ENCODE results near the gene PRKN.

Gene PRKN

DNA sequence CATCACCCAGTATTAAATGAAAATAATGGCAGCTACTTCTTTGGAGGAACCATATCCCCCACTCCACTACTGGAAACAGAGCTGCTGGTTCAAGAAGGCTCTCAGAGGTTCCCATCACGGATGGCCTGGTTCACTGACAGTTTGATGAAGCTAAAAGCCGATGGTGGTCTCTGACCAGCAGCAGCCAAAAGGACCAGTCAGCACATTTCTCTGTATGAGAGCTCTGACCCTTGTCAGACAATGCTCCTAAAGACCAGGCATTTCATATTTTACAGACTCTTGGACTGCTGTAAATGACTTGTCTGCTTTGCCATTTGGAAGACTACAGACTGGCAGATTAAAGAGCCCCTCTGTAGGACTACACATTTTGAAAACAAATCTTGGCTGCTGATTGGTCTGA, 16.6 kb downstream of the PRKN start:
- H3K27me3 ChIP-seq (ENCODE audit: insufficient read depth, low read depth, severe bottlenecking): no peaks in the 10 kb centered on the region
- H3K9me3 ChIP-seq (ENCODE audit: severe bottlenecking): no peaks in the 10 kb centered on the region
- TF ChIP-seq CTCF (IDR thresholded peaks at IDR 0.05; ENCODE audit: low read depth, low read length): no peak
- DNase-seq: no peak
- H3K27ac ChIP-seq: no peak overlapping the region
- H3K4me3 ChIP-seq (ENCODE audit: low read depth, low read length): no peak overlapping the region
- no peaks in the 10 kb centered on the region for H3K36me3 ChIP-seq

DNA sequence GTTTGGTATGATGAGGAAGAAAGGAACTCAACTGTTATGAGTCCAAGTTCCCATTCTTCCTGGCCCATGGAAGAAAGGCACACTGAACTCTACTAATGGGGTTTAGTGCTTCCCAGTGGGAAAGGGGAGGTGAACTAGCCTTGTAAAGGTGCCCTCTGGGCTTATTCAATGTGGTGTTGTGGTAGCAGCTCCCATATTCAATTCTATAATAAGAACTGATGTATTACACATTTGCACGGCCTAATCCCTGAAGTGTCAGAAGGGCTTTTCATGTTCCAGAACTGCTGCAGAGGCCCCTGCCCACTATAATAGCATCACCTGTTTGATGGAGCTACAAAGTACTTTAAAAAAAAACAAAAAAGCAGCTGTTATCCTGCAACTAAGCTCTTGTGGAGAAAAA, 17.1 kb downstream of the PRKN start:
- Histone ChIP-seq H3K4me3 (ENCODE audit: low read depth, low read length) (no peak overlapping the region), H3K9me3 (ENCODE audit: severe bottlenecking) (no peaks in the 10 kb centered on the region), H3K27me3 (ENCODE audit: insufficient read depth, low read depth, severe bottlenecking) (no peaks in the 10 kb centered on the region), H3K27ac (no peak overlapping the region), H3K36me3 (no peaks in the 10 kb centered on the region)
- TF ChIP-seq CTCF (IDR thresholded peaks at IDR 0.05; ENCODE audit: low read depth, low read length): no peak
- no peak for DNase-seq

- Histone ChIP-seq H3K36me3 (no peaks in the 10 kb centered on the region), H3K27me3 (ENCODE audit: insufficient read depth, low read depth, severe bottlenecking) (no peaks in the 10 kb centered on the region), H3K27ac (no peak overlapping the region), H3K4me3 (ENCODE audit: low read depth, low read length) (no peak overlapping the region), H3K9me3 (ENCODE audit: severe bottlenecking) (no peaks in the 10 kb centered on the region)
- no peak for TF ChIP-seq CTCF (IDR thresholded peaks at IDR 0.05; ENCODE audit: low read depth, low read length)
- DNase-seq: no peak
Measured at GRCh38 chr6:162709431-162709830, 18.1 kb downstream of the PRKN start.

- no peaks in the 10 kb centered on the region for H3K9me3 ChIP-seq (ENCODE audit: severe bottlenecking)
- H3K4me3 ChIP-seq (ENCODE audit: low read depth, low read length): no peak overlapping the region
- no peak for TF ChIP-seq CTCF (IDR thresholded peaks at IDR 0.05; ENCODE audit: low read depth, low read length)
- H3K27ac ChIP-seq: no peak overlapping the region
- H3K27me3 ChIP-seq (ENCODE audit: insufficient read depth, low read depth, severe bottlenecking): no peaks in the 10 kb centered on the region
- H3K36me3 ChIP-seq: no peaks in the 10 kb centered on the region
- DNase-seq: no peak
Measured at GRCh38 chr6:162708971-162709370, 18.6 kb downstream of the PRKN start.

- Histone ChIP-seq H3K27ac (no peak overlapping the region), H3K27me3 (ENCODE audit: insufficient read depth, low read depth, severe bottlenecking) (no peaks in the 10 kb centered on the region), H3K9me3 (ENCODE audit: severe bottlenecking) (no peaks in the 10 kb centered on the region), H3K36me3 (no peaks in the 10 kb centered on the region), H3K4me3 (ENCODE audit: low read depth, low read length) (no peak overlapping the region)
- no peak for TF ChIP-seq CTCF (IDR thresholded peaks at IDR 0.05; ENCODE audit: low read depth, low read length)
- no peak for DNase-seq
Measured at GRCh38 chr6:162706232-162706631, 21.3 kb downstream of the PRKN start.

DNA sequence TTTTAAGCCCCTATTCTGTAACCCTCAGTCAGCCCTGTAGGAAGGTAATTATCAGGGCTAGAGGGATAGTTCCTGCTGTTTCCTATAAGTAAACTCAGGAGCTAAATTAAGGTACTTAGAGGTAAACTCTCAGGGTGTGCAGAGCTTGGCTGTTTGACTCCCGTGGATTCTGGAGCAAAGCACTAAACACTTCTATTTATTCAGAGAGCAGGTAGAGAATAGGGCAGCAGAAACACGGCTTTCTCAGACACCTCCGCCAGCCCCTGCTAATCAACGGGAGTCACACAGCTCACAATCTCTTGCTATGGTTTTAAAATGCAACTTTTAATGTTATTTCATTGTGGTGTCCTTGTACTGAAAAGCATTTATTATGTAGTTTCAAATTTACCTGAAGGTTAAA, 21.8 kb downstream of the PRKN start:
- Histone ChIP-seq H3K27me3 (ENCODE audit: insufficient read depth, low read depth, severe bottlenecking) (no peaks in the 10 kb centered on the region), H3K4me3 (ENCODE audit: low read depth, low read length) (no peak overlapping the region), H3K27ac (no peak overlapping the region), H3K36me3 (no peaks in the 10 kb centered on the region), H3K9me3 (ENCODE audit: severe bottlenecking) (no peaks in the 10 kb centered on the region)
- TF ChIP-seq CTCF (IDR thresholded peaks at IDR 0.05; ENCODE audit: low read depth, low read length): no peak
- no peak for DNase-seq
